GM19395 (cell line): ENCODE results near the gene PLCB1.

Source experiments
- ATAC-seq: cut with Tn5 transposase; IDR thresholded peaks from one replicate; pipeline ENCODE4 v1.9.1; 2021; ENCODE audit warnings: mild to moderate bottlenecking, moderate library complexity; ENCODE audit not compliant: unreplicated experiment

PLCB1 gene

DNA sequence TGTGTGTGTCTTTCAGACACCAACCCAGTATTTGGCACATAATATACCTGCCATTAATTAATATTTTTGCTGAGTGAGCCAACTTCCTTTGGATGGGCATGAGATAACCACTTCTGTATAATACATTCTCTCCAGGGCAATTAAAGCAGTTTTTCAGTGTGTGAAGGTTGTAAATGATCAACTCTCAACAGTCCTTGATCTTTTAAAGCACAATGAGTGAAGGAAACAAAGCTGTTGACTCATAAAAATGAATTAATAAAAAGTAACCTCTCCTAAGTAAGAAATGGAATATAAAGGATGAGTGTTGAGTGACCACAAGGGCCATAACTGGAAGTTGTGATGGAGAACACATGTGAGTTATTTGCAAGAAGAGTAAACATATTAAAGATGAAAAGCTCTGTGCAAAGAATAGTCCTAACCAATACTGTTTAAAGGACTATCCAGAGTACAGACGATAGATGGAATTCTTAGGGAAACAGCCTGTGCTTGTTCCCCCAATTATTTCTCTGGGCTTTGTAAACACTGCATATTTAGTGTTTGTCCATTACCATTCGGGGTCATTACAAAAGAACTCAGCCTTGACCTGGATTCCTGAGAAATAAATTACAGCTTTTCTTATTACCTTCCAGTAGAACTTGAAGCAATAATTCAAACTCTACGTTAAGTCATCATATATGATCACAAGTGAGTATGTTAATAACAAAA, 446.2 kb downstream of the PLCB1 start:
- no peak for ATAC-seq

DNA sequence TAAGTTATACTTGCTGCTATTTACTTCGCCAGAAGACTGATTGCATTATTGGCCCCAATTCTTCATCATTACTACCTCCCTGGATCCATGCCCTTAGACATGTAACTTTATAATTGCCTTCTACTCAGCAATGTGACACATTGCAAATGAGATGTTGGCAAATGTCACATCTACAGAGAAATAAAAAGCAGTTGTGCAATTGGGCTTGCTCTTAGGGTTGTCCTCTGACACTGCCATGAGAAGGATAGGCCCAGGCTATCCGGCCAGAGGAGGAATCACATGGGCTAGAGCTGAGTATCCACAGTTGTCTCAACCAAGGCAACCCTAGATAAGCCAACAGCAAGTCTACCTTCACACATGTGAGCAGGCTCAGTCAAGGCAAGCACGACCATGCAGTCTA, 447.0 kb downstream of the PLCB1 start:
- ATAC-seq: no peak

DNA sequence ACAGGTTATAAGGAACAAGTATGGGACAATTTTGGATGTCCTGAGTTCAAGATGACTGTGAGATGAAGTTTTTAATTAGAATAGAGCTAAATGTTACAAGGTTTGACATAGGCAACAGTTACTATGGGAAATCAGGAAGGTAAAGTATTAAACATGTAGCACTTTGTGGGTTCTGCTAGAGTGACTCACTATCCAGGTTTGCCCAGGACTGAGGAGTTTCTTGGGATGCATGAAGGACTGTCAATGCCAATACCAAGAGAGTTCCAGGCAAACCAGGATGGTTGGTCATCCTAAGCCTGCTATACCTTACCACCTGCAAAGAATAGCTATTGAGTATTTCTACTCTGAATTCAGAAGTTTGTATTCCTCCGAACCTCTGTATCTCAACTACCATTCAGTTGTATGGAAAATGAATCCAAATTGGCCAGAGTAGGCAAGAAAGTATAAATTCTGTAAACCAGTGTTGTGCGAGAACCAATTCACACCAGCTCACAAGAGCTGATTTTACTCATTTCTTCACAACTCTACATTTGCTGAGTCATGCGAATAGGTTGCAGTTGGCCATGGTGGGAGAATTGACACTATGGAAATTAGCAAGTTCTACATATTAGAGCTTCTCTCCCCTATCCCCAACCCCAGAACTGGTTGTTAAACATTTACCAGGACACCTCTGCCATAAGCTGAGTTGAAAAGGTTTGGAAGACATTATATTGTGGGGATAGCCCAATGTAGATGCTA, 449.5 kb downstream of the PLCB1 start:
- no peak for ATAC-seq

DNA sequence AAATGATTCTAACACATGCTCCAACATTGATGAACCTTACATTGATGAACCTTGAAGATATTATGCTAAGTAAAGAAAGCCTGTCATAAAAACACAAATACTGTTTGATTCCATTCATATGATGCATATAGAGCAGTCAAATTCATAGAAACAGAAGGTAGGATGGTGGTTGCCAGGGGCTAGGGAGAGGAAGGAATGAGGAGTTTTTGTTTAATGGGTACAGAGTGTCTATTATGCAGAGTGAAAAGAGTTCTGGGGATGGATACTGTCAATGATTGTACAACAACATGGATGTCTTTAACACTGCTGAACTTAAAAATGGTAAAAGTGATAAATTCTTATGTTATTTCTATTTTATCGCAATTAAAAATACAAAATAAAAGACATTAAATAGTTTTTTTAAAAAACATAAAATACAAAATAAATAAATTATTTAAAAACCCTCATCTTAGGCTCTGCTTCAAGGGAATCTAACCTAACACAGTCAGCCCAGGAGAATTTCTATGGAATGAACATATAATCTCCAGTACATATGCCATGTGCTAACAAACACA, 451.0 kb downstream of the PLCB1 start:
- ATAC-seq: no peak

DNA sequence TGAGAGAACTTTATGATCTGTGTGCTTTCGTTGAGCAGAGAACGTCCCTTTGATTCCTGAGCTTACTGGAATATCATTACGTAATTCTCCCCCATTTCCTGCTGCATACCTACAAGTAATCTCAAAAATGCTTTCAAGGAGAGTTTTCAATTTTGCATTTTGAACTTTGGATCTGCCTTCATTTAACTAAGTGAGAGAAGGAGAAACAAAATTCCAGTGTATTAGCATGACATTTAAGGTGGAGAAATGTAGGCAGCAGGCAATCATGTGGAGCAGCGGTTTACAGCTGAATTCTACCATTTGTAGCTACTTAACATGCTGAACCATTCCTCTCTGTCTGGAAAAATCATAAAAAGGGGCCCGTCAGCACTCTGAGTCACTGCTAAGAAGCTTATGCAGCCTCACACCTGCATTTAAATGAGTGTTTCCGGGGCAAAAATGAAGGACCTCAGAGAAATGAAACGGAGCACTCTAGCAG, 451.5 kb downstream of the PLCB1 start:
- no peak for ATAC-seq

GRCh38 chr20:8587251-8587650, 455.2 kb downstream of the PLCB1 start:
- no peak for ATAC-seq

DNA sequence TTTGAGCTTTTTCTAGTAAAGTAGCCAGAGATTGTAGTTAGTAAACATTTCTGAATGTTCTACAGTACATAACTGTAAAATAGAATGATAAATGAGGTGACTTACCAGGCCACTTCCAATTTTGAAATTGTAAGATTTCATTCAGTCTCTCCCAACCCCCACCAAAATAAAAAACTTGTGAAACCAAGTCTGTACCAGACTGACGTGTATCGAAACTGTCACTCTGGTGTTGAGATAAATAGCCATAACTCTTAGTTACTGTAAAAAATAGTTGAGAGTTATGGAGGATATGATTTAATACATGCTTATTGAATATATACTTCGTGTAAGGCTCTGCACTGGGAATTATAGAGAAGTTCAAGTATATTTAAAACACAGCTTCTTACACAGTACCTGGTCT, 455.7 kb downstream of the PLCB1 start:
- no peak for ATAC-seq

DNA sequence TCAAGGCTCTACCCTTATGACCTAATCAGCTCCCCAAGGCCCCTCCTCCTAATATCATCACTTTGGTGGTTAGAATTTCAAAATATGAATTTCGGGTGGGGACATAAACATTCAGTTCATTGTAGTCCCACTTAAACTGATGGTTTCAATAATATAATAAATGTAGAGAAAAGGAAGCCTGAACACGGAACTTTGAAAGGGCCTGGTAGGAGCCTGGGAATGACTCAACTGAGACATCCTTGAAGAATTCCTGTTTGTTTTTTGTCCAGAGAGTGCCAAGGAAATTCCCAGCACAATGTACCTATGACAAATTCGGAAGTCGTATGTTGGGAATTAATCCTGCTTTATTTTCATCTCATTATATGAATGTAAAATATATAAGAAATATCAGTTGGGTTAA, 457.9 kb downstream of the PLCB1 start:
- no peak for ATAC-seq

GRCh38 chr20:8600910-8601541, 469.0 kb downstream of the PLCB1 start:
- ATAC-seq: peak; percentile 22

- ATAC-seq: peak; percentile 95
These were observed 469.5 kb downstream of the PLCB1 start for GRCh38 chr20:8601542-8601912.

DNA sequence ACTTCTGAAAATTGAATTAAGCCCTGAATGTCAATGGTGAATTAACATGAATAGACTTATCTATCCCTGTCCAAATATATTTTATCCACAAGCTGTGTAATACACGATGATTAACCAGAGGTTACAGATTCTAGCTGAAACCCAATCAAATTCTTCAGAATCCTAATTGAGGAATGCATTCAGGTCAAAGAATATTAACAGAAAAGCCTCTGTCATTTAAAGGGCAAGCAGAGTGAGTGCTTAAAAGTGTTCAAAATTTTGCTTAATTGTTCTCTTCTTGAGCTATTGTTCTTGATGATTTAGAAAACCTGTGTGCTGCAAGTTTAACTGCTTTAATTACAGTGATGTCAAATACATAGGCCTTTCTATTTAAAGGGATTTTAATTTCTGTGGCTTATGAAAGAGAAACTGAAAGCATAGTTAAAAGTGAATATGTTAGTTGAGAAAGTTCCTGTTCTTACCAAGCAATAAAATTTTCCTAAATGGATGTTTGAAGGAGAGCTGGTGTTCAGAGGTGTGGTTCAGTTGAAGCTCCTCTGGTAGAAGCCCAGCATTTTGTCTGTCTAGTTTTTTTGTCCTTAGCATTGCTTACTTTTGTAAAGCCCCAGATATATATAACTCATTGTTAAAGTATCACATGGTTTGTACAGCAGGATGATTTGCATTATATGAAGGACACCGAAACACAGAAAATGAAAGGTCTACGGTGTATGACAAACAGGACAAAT, 470.5 kb downstream of the PLCB1 start:
- peak; percentile 90 for ATAC-seq

DNA sequence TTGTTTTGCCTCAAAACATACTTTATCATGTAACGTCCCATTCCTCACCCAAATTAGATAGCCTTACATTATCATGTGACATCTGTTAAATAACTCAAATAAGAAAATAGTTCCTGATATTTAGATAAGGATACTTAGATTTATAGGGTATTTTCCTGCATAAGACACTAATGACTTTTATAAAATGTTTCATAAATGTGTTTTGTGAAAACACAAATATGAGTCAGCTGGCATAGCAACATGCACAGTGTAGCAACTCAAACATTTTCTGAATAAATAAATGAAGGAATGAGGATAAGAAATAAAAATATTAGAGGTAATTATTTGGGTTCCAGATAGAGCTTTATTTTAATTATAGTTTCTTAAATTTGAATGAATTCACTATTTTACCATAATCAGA, 476.4 kb downstream of the PLCB1 start:
- ATAC-seq: no peak

DNA sequence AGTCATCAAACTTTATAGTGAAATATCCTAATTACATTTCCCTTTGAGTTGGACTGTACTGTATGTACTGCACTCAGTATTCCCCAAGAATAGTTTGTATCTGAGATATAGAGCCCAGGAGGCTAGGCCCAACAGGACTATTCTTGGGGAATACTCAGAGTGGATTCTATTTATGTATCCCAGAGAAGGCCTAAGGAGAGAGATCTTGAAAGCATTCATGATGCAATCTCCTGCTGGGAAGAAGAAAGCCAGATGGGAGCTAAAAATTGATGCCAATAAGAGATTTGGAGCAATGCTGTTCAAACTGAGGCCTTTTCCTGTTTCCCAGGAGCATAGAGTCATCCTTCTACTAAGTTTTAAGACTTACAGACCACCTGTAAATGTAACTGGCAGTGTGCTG, 484.7 kb downstream of the PLCB1 start:
- ATAC-seq: no peak

DNA sequence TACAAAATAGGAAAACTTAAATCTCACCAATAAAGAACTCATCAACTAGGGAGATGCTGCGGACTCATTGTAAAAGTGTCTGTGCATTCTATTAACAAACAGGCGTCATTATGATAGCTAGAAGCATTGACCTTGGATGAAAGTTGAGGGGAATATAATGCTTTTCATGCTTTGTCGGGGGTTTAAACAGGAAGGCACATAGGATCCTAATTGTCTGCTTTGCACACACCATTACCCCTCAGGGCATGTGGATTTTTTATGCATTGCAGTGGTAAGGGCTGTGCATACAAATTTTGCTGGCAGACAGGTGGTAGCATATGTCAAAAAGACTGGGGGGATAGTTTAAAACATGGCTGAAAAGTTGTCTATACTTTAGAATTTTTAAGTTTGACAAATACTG, 488.9 kb downstream of the PLCB1 start:
- ATAC-seq: no peak

DNA sequence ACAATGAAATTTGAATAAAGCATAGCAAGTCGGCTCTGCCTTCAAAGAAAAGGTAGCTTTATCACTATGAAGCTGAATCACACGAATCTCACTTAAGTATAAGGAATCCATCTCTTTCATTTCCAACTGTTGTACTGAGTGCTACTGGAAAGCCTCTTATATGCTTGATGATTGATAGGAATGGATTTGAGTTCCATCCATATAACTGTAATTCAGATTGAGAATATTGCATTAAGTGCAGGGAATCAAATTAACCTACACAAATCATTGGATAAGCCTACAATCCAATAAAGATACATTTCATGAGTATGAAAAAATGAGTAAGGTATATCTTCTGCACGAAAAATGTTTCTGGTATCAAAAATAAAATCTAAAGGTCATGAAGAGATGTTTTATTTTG, 492.0 kb downstream of the PLCB1 start:
- no peak for ATAC-seq

DNA sequence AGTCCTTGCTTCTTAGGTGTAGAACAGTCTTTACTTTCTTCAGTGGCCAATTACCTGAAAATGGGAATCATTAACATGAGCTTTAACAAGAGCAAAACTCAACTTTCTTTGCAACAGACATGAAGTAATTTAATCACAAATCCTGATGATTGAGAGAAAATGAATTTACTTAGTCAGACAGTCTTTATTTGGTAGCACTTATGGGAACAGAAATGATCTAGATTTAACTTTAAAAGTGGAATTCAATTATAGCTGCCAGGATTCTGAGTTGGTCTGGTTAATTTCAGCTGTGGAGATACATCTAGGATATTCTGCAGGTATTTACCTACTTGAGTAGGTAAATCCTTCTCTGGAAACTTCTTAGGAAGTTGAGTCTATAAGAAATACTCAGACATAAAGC, 492.6 kb downstream of the PLCB1 start:
- no peak for ATAC-seq

DNA sequence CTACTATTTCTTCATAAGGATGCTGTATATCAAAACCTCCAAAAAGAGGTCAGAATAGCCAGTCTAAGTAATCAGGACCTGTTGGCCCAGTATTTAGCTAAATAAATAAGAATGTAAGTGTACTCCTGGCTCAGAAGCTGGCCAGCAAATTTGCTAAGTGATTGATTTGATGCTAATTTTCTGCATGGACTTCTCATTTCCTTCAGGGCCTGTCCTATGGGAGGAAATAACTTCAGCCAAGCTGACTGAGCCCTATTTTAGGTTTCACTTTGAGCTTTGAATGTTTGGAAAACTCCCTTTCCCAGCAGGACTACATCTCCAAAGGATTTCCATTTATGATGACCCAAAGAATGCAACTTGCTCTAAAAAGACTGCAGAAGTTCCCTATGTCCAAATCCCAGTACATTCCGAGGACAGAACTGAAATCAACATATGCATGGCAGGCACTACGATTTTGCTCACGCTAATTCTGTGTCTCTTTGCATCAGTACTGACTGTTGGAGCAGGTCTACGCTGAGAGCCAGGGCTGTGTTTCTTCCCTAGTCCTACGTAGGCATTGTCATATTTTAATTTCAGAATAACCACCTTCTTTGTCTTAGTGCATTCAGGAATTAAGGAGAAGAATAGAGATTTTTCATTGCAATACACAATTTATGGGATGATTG, 495.4 kb downstream of the PLCB1 start:
- ATAC-seq: no peak

- ATAC-seq: no peak
These were observed 499.2 kb downstream of the PLCB1 start for GRCh38 chr20:8631271-8631670.

DNA sequence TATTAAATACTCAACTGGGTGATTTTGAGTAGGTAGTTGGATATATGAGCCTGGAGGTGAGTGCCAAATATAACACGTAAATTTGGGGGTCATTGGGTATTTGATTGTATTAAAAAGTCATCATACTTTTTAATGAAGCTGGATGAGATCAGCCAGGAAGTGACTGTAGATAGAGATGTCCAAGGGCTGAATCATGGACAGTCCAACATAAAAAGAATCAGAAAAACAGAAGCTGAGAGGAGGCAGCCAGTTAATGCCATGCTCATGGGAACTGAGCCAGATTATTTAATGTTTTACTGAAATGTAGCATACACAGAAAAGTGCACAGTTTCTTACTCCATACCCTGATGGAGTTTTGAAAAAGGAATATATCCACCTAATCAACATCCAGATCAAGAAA, 501.3 kb downstream of the PLCB1 start:
- no peak for ATAC-seq

DNA sequence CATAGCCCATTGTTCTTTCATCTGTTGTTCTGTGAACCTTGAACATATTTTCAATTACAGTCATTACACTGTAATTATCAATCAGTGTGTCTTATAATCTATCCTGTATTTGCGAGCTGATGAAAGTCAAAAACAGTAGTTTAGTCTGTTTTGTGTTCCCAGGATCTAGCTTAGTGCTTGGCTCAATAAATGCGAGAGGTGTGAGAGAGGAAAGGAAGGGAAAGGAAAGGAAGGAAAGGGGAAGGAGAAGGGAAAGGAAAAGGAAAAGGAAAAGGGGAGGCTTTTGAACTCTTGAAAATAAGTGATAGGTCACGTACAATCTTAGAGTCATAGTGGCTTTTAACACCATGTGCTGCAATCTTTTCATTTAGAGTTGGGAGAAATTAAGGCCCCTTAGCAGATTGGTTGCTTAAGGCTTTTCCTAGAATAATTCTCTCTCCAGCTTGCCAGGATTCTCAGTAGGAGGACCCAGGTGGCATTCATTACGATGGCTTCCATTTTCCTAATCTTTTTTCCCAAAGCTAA, 503.0 kb downstream of the PLCB1 start:
- ATAC-seq: no peak
